Fibroblast of skin of scalp (primary cell): ENCODE data around the gene BAIAP2.

Source experiments
- DNase-seq: peaks from one replicate; pipeline ENCODE4 v3.0.0-alpha.2; 2013

Gene BAIAP2

GRCh38 chr17:81128774-81129173 is 93.8 kb downstream of the BAIAP2 start:
- no peak for DNase-seq

- DNase-seq = no peak
These were observed 94.3 kb downstream of the BAIAP2 start for GRCh38 chr17:81129289-81129688.

- DNase-seq = no peak
These were observed 94.9 kb downstream of the BAIAP2 start for GRCh38 chr17:81129711-81130367.

- DNase-seq = no peak
These were observed 95.7 kb downstream of the BAIAP2 start for GRCh38 chr17:81130385-81131361.

- DNase-seq = no peak
These were observed 96.7 kb downstream of the BAIAP2 start for GRCh38 chr17:81131486-81132196.

- DNase-seq = no peak
These were observed 97.2 kb downstream of the BAIAP2 start for GRCh38 chr17:81132197-81132540.

- DNase-seq = no peak
These were observed 98.1 kb downstream of the BAIAP2 start for GRCh38 chr17:81132770-81133723.

- DNase-seq = no peak
These were observed 99.3 kb downstream of the BAIAP2 start for GRCh38 chr17:81134064-81134781.

GRCh38 chr17:81135505-81136278 is 100.7 kb downstream of the BAIAP2 start:
- no peak for DNase-seq

- DNase-seq = no peak
These were observed 101.4 kb downstream of the BAIAP2 start for GRCh38 chr17:81136366-81136765.

GRCh38 chr17:81137248-81137647 is 102.3 kb downstream of the BAIAP2 start:
- DNase-seq = no peak

GRCh38 chr17:81138083-81138482 is 103.1 kb downstream of the BAIAP2 start:
- no peak for DNase-seq

GRCh38 chr17:81138500-81138899 is 103.5 kb downstream of the BAIAP2 start:
- DNase-seq = no peak

GRCh38 chr17:81139428-81139827 is 104.5 kb downstream of the BAIAP2 start:
- DNase-seq = no peak

GRCh38 chr17:81140018-81140417 is 105.1 kb downstream of the BAIAP2 start:
- DNase-seq = no peak

GRCh38 chr17:81140695-81141094 is 105.7 kb downstream of the BAIAP2 start:
- no peak for DNase-seq

- peak; percentile 75 for DNase-seq
These were observed 107.6 kb downstream of the BAIAP2 start for GRCh38 chr17:81142301-81143199.

- no peak for DNase-seq
These were observed 108.2 kb downstream of the BAIAP2 start for GRCh38 chr17:81143200-81143527.

- no peak for DNase-seq
These were observed 108.9 kb downstream of the BAIAP2 start for GRCh38 chr17:81143717-81144422.
